ENCODE measurements around the gene CUX1.
A peak's percentile ranks its signal among the peaks of the same experiment; 100 is the strongest.
"Not testable (repeated sequence)": the region's sequence is repeated elsewhere in the genome, so short reads cannot be mapped to it uniquely, and the experiment has no call there.

Gene CUX1

GRCh38 chr7:101817471-101818286 lies at the start of gene CUX1:
TSS of gene CUX1 (plus strand) at chr7:101817626. CDS start at chr7:101817640, 14 bp downstream.
- peak; percentile 30 to 31 for DNase-seq

- no peak for DNase-seq
These were observed 49.1 kb upstream of the CUX1 start for GRCh38 chr7:101768280-101768679.

GRCh38 chr7:101770466-101770865 lies 47.0 kb upstream of the CUX1 start:
- DNase-seq = no peak

GRCh38 chr7:101772508-101773211 lies 44.8 kb upstream of the CUX1 start:
- DNase-seq = no peak

GRCh38 chr7:101775181-101775580 lies 42.2 kb upstream of the CUX1 start:
- no peak for DNase-seq

GRCh38 chr7:101778026-101778580 lies 39.3 kb upstream of the CUX1 start:
- DNase-seq = no peak

- no peak for DNase-seq
These were observed 38.2 kb upstream of the CUX1 start for GRCh38 chr7:101779267-101779666.

GRCh38 chr7:101780281-101780680 lies 37.1 kb upstream of the CUX1 start:
- no peak for DNase-seq

GRCh38 chr7:101781439-101781838 lies 36.0 kb upstream of the CUX1 start:
- DNase-seq = no peak

- no peak for DNase-seq
These were observed 35.0 kb upstream of the CUX1 start for GRCh38 chr7:101782476-101782875.

- no peak for DNase-seq
These were observed 34.5 kb upstream of the CUX1 start for GRCh38 chr7:101782896-101783295.

GRCh38 chr7:101783381-101784181 lies 33.8 kb upstream of the CUX1 start:
- DNase-seq = no peak

GRCh38 chr7:101784292-101785127 lies 32.9 kb upstream of the CUX1 start:
- no peak for DNase-seq

GRCh38 chr7:101787864-101788263 lies 29.6 kb upstream of the CUX1 start:
- DNase-seq = no peak

- no peak for DNase-seq
These were observed 28.9 kb upstream of the CUX1 start for GRCh38 chr7:101788517-101788916.

GRCh38 chr7:101790566-101791293 lies 26.7 kb upstream of the CUX1 start:
- DNase-seq = no peak

GRCh38 chr7:101792051-101792681 lies 25.3 kb upstream of the CUX1 start:
- DNase-seq = no peak

- not testable (repeated sequence) for DNase-seq
These were observed 24.7 kb upstream of the CUX1 start for GRCh38 chr7:101792682-101793071.

- no peak for DNase-seq
These were observed 22.0 kb upstream of the CUX1 start for GRCh38 chr7:101795461-101795860.

- not testable (repeated sequence) for DNase-seq
These were observed 19.3 kb upstream of the CUX1 start for GRCh38 chr7:101798173-101798572.

Data from activated CD4-positive, alpha-beta T cell treated with anti-CD3 and anti-CD28 coated beads for 4 hours (primary cell).